Thyroid gland (tissue), 4 donors: Measurements from ENCODE around the gene F11R. TPM values are rescaled to one million over a fixed set of nuclear protein-coding genes. Genes with fewer than 3 reads are reported as not detected.
"Not testable (repeated sequence)": the region's sequence is repeated elsewhere in the genome, so short reads cannot be mapped to it uniquely, and the experiment has no call there.

Experiments
- DNase-seq, 2 donors: peaks; one replicate each; pipeline ENCODE4 v3.0.0-alpha.2; 2019
- H3K27ac ChIP-seq, 3 donors: fragments of 200-600 bp; sonication (generic); 1 replicate in 2 of 3; 2 replicates in 1 of 3; pipeline ENCODE4 v1.5.1; 2016 to 2019; ENCODE audit warnings: mild to moderate bottlenecking in 1 of 3, moderate library complexity in 1 of 3
- H3K27me3 ChIP-seq: fragments of 200-600 bp; sonication (generic); one replicate; pipeline ENCODE4 v1.5.1; 2019
- H3K36me3 ChIP-seq, 2 donors: fragments of 200-600 bp; sonication (generic); one replicate each; pipeline ENCODE4 v1.5.1; 2016 to 2019
- H3K4me1 ChIP-seq, 2 donors: fragments of 200-600 bp; sonication (generic); one replicate each; pipeline ENCODE4 v1.5.1; 2017 to 2019
- H3K4me3 ChIP-seq, 3 donors: fragments of 200-600 bp; sonication (generic); replicated peaks in 1 of 3; 1 replicate in 2 of 3; 2 replicates in 1 of 3; pipeline ENCODE4 v1.5.1; 2016; ENCODE audit warnings: mild to moderate bottlenecking in 1 of 3
- H3K9me3 ChIP-seq: fragments of 200-600 bp; sonication (generic); one replicate; pipeline ENCODE4 v1.5.1; 2017
- POLR2A ChIP-seq, 2 donors: fragments of 450-650 bp; IDR thresholded peaks; one replicate each; pipeline ENCODE4 v1.6.1; 2017; ENCODE audit warnings: antibody characterized with exemption in 2 of 2, mild to moderate bottlenecking in 2 of 2, moderate library complexity in 1 of 2
- WGBS, 2 donors: methylation state at CpG; one replicate each; pipeline ENCODE4 v1.1.5; 2017; 5-methylcytosine and 5-hydroxymethylcytosine counted together
- intact Hi-C: fragments of 100-400 bp; cut with DNase I; formaldehyde crosslinking; loops from one replicate; pipeline ENCODE4 v1.15.1; 2023
- total RNA-seq, 4 donors: library from RNA; depleted of rRNA; stranded (reverse); fragments of >200 nt; gene quantifications; one replicate each; pipeline ENCODE4 v1.2.3, GENCODE V29; 2016
- TF ChIP-seq, protein P1 (sequence below), 6 experiments: fragments of 200-600 bp in 3 of 6; fragments of 450-650 bp in 3 of 6; sonication (generic) in 3 of 6; IDR thresholded peaks; one replicate each; pipeline ENCODE4 v1.5.1; 2016 to 2019; ENCODE audit warnings: antibody characterized with exemption in 6 of 6, mild to moderate bottlenecking in 2 of 6, inconsistent platforms in 1 of 6, moderate library complexity in 1 of 6

The F11R gene
- total RNA-seq, 4 donors from 2014 or later, result 80.8 to 122 (median 98.3) TPM

- Histone ChIP-seq H3K4me3 (no peak overlapping the region), H3K9me3 (no peaks in the 10 kb centered on the region), H3K36me3 (no peaks in the 10 kb centered on the region), H3K27me3 (no peaks in the 10 kb centered on the region), H3K27ac (no peak overlapping the region), H3K4me1 (peaks cover 0 to 11% of the 10 kb centered on the region in 2 donors)
- intact Hi-C loops, result no loop called here
- WGBS, 2 donors, result 66 to 81% methylated on average over 3 of the region's 3 CpGs
- no peak for DNase-seq
- no peak for TF ChIP-seq POLR2A (IDR thresholded peaks at IDR 0.05)
- TF ChIP-seq, protein P1, sequence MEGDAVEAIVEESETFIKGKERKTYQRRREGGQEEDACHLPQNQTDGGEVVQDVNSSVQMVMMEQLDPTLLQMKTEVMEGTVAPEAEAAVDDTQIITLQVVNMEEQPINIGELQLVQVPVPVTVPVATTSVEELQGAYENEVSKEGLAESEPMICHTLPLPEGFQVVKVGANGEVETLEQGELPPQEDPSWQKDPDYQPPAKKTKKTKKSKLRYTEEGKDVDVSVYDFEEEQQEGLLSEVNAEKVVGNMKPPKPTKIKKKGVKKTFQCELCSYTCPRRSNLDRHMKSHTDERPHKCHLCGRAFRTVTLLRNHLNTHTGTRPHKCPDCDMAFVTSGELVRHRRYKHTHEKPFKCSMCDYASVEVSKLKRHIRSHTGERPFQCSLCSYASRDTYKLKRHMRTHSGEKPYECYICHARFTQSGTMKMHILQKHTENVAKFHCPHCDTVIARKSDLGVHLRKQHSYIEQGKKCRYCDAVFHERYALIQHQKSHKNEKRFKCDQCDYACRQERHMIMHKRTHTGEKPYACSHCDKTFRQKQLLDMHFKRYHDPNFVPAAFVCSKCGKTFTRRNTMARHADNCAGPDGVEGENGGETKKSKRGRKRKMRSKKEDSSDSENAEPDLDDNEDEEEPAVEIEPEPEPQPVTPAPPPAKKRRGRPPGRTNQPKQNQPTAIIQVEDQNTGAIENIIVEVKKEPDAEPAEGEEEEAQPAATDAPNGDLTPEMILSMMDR (IDR thresholded peaks at IDR 0.05), result no peak
Observed at GRCh38 chr1:160953030-160953429, 67.9 kb downstream of the F11R start.

GRCh38 chr1:160952129-160952510 lies 68.8 kb downstream of the F11R start:
- no peaks in the 10 kb centered on the region for H3K27me3 ChIP-seq
- no peak overlapping the region for H3K4me3 ChIP-seq
- DNase-seq, result no peak
- H3K9me3 ChIP-seq, result no peaks in the 10 kb centered on the region
- H3K36me3 ChIP-seq, result no peaks in the 10 kb centered on the region
- WGBS, 2 donors, result 80 to 85% methylated on average over 2 of the region's 2 CpGs
- peaks cover 0 to 11% of the 10 kb centered on the region in 2 donors for H3K4me1 ChIP-seq
- no peak for TF ChIP-seq POLR2A (IDR thresholded peaks at IDR 0.05)
- TF ChIP-seq, protein P1 (IDR thresholded peaks at IDR 0.05), result no peak
- H3K27ac ChIP-seq, result no peak overlapping the region
- intact Hi-C loops, result no loop called here

DNA sequence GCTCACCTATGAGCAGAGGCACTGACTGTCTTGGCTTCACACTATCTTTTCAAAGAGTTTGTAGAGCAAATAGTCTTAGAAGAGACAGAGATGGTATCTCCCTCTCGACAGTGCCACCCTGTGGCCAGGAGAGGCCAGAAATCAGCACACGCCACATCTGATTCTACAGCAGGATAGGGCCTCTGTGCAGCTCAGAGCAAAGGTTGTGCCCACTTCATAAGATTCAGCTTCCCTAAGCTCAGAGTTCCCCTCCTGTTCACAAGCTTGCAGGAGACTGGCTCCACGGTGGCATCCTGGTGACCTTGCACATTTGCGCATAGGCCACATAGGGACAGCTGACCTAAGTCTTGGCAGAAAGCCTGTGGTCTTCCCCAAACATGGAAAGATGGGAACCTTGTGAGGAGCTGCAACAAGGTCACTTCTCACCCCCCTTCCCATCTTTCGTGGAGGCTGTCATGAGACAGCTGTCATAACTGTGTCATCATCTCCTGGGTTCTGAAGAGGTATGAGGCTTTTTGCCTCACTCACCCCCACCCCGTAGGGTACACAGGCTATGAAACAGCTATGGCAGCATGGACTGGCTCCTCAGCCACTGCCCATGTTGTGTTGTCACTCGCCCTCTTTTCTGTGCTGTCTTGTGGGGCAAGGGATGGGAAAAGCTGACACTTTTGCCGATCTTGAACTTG lies 69.4 kb downstream of the F11R start:
- WGBS, 2 donors, result 57 to 62% methylated on average over 8 of the region's 8 CpGs
- TF ChIP-seq, protein P1 (IDR thresholded peaks at IDR 0.05), result peak; percentile 29 to 83 (median 75)
- no peak for TF ChIP-seq POLR2A (IDR thresholded peaks at IDR 0.05)
- intact Hi-C loops, result loop anchor here (2.0 kb wide), 1 partner anchor 117 kb away; no protein-coding TSS in a partner anchor
- Histone ChIP-seq H3K27me3 (no peaks in the 10 kb centered on the region), H3K27ac (no peak overlapping the region), H3K4me3 (no peak overlapping the region), H3K4me1 (peaks cover 0 to 11% of the 10 kb centered on the region in 2 donors), H3K36me3 (no peaks in the 10 kb centered on the region), H3K9me3 (no peaks in the 10 kb centered on the region)
- peak; percentile 77 to 84 for DNase-seq

DNA sequence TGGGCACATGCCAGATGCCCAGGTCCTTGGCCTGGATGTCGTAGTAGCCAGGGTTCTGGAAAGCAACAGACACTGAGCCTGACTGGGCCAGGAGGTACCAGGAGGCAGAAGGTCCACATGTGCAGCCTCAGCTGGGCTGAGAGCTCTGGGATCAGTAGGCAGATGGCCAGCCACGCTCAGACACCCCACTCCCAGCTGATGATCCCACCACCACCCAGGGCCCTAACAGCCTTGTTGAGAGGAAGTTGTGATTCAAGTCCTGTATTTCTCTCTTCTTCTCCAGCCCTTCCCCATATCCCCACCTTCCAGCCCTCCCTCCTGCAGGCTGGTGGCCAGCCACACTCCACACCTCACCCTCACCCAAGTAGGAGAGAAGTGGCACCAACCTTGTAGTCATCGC lies 70.3 kb downstream of the F11R start:
- no peak for TF ChIP-seq POLR2A (IDR thresholded peaks at IDR 0.05)
- TF ChIP-seq, protein P1 (IDR thresholded peaks at IDR 0.05), result no peak
- no peak overlapping the region for H3K27ac ChIP-seq
- H3K4me1 ChIP-seq, result peaks cover 0 to 11% of the 10 kb centered on the region in 2 donors
- DNase-seq, result no peak
- no peaks in the 10 kb centered on the region for H3K36me3 ChIP-seq
- 77 to 94% methylated on average over 2 to 3 of the region's 3 CpGs for WGBS, 2 donors
- no peak overlapping the region for H3K4me3 ChIP-seq
- no peaks in the 10 kb centered on the region for H3K27me3 ChIP-seq
- intact Hi-C loops, result loop anchor here (2.0 kb wide), 1 partner anchor 116 kb away; no protein-coding TSS in a partner anchor
- no peaks in the 10 kb centered on the region for H3K9me3 ChIP-seq

DNA sequence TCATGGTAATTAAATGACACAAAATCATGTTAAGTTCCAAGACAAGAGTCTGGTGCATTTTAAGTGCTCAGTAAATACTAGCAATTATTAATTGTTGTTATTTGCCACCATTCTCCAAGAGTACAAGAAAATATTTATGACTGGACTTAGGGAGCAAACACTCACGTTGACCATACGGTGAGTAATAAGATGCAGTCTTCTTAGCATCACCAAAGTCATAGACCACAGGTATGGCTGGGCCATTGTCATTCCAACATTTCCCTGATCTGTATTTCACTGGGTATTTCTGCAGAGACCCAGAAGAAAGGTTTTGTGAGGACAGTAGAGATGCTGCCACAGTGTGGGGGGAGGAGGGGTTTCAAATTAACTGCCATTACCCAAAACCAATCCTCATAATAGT lies 71.1 kb downstream of the F11R start:
- H3K9me3 ChIP-seq, result no peaks in the 10 kb centered on the region
- intact Hi-C loops, result loop anchor here (2.0 kb wide), 1 partner anchor 115 kb away; no protein-coding TSS in a partner anchor
- no peak for TF ChIP-seq POLR2A (IDR thresholded peaks at IDR 0.05)
- TF ChIP-seq, protein P1 (IDR thresholded peaks at IDR 0.05), result no peak
- H3K4me3 ChIP-seq, result no peak overlapping the region
- WGBS, 2 donors, result 95 to 96% methylated on average over 2 of the region's 2 CpGs
- H3K36me3 ChIP-seq, result no peaks in the 10 kb centered on the region
- H3K27ac ChIP-seq, result no peak overlapping the region
- H3K27me3 ChIP-seq, result no peaks in the 10 kb centered on the region
- H3K4me1 ChIP-seq, result peaks cover 0 to 11% of the 10 kb centered on the region in 2 donors
- DNase-seq, result no peak

DNA sequence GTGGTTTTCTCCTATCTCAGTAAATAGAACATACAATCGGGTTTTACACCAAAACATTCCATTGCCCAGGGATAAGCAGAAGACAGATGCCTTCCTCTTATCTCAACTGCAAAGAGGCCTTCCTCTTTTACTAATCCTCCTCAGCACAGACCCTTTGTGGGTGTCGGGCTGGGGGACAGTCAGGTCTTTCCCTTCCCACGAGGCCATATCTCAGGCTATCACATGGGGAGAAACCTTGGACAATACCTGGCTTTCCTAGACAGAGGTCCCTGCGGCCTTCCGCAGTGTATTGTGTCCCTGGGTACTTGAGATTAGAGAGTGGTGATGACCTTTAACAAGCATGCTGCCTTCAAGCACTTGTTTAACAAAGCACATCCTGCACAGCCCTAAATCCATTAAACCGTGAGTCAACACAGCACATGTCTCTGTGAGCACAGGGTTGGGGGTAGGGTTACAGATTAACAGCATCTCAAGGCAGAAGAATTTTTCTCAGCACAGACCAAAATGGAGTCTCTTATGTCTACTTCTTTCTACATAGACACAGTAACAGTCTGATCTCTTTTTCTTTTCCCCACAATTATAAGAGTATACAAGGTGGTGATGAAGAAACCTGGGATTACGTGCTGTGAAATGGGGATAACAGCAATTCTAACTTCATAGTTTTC lies 71.6 kb downstream of the F11R start:
- intact Hi-C loops, H3K36me3 ChIP-seq, H3K27me3 ChIP-seq, H3K9me3 ChIP-seq, H3K4me3 ChIP-seq, H3K27ac ChIP-seq: not testable (repeated sequence)
- 32 to 45% methylated on average over 5 to 7 of the region's 7 CpGs for WGBS, 2 donors
- peak; percentile 46 to 51 for DNase-seq
- H3K4me1 ChIP-seq, result peaks cover 0 to 11% of the 10 kb centered on the region in 2 donors

- H3K27me3 ChIP-seq, intact Hi-C loops, H3K27ac ChIP-seq, H3K4me3 ChIP-seq, DNase-seq, H3K36me3 ChIP-seq, H3K9me3 ChIP-seq: not testable (repeated sequence)
- H3K4me1 ChIP-seq, result peaks cover 0 to 11% of the 10 kb centered on the region in 2 donors
- 77 to 86% methylated on average over 7 of the region's 7 CpGs for WGBS, 2 donors
Observed at GRCh38 chr1:160947174-160947759, 73.7 kb downstream of the F11R start.
